ENCODE data around the gene ADGRB3.

ADGRB3 gene

DNA sequence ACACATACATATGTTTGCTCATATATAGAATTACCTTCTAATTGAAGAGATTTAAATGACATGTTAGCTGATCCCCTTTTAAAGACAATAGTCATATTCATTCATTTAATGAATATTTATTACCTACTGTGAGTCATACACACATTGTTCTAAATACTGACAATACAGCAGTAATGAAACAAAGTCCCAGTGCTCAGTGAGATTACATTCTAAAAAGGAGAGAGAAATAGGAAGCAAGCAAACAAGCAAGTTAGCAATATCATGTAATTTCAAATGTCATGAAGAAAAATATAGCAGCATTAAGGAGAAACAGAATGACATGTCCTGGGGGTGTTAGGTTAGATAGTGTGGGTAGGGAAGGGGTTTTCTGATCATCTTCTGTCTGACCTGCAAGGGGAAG is 136.3 kb downstream of the ADGRB3 start:
- DNase-seq, result no peak
- no peak for TF ChIP-seq EZH2 (optimal IDR thresholded peaks at IDR 0.05; ENCODE audit: low read depth, low read length)
- TF ChIP-seq EZH2phosphoT487 (IDR thresholded peaks at IDR 0.05; ENCODE audit: low read length), result no peak
- TF ChIP-seq, protein P1, sequence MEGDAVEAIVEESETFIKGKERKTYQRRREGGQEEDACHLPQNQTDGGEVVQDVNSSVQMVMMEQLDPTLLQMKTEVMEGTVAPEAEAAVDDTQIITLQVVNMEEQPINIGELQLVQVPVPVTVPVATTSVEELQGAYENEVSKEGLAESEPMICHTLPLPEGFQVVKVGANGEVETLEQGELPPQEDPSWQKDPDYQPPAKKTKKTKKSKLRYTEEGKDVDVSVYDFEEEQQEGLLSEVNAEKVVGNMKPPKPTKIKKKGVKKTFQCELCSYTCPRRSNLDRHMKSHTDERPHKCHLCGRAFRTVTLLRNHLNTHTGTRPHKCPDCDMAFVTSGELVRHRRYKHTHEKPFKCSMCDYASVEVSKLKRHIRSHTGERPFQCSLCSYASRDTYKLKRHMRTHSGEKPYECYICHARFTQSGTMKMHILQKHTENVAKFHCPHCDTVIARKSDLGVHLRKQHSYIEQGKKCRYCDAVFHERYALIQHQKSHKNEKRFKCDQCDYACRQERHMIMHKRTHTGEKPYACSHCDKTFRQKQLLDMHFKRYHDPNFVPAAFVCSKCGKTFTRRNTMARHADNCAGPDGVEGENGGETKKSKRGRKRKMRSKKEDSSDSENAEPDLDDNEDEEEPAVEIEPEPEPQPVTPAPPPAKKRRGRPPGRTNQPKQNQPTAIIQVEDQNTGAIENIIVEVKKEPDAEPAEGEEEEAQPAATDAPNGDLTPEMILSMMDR (IDR thresholded peaks at IDR 0.05; ENCODE audit: low read length), result no peak

DNA sequence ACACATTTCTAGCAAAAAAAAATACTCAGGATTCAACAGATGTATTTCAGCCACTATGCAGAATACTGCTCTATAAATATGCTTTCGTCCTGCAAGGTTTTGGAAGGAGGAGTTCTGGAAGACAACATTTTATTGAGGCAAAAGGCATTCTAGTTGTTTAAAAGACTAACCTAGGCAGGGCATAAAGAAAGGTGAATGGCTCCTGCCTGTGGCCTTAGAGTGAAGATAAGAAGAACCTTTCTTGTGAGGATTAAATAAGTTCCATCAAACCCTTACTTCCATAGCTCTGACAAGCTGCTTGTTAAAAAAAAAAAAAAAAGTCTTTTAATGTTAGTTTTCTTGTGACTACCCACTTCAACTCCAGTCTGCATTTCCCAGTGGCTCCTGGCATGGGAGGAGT is 139.8 kb downstream of the ADGRB3 start:
- no peaks in the 10 kb centered on the region for H3K9me2 ChIP-seq (replicated peaks; ENCODE audit: insufficient read depth, low read length)
- TF ChIP-seq EZH2 (optimal IDR thresholded peaks at IDR 0.05; ENCODE audit: low read depth, low read length), result no peak
- TF ChIP-seq, protein P1 (IDR thresholded peaks at IDR 0.05; ENCODE audit: low read length), result no peak
- TF ChIP-seq EZH2phosphoT487 (IDR thresholded peaks at IDR 0.05; ENCODE audit: low read length), result no peak
- H3K27ac ChIP-seq (ENCODE audit: low read length), result no peak overlapping the region
- no peaks in the 10 kb centered on the region for H3K36me3 ChIP-seq (replicated peaks; ENCODE audit: insufficient read depth, low read length)
- H3K27me3 ChIP-seq (replicated peaks; ENCODE audit: insufficient read depth, low read length), result no peaks in the 10 kb centered on the region
- no peak overlapping the region for H3K9ac ChIP-seq (ENCODE audit: low read length)
- H2AFZ ChIP-seq (ENCODE audit: low read length), result no peak overlapping the region
- no peaks in the 10 kb centered on the region for H3K9me3 ChIP-seq (replicated peaks; ENCODE audit: insufficient read depth, low read length)
- DNase-seq, result no peak
- H3K79me2 ChIP-seq (ENCODE audit: low read length), result no peaks in the 10 kb centered on the region
- H3F3A ChIP-seq (ENCODE audit: insufficient read depth, low read length), result no peaks in the 10 kb centered on the region
- no peaks in the 10 kb centered on the region for H4K20me1 ChIP-seq (ENCODE audit: insufficient read depth, low read length)
- no peak overlapping the region for H3K4me3 ChIP-seq (ENCODE audit: low read length)
- H3K4me2 ChIP-seq (ENCODE audit: low read depth, low read length), result no peak overlapping the region
- H3K4me1 ChIP-seq (ENCODE audit: low read length), result no peaks in the 10 kb centered on the region

More for the DNA sequence above, 136.3 kb downstream of the ADGRB3 start:
- Histone ChIP-seq H3K27ac (ENCODE audit: low read length) (no peak overlapping the region), H3K4me3 (ENCODE audit: low read length) (no peak overlapping the region), H3K9me3 (replicated peaks; ENCODE audit: insufficient read depth, low read length) (no peaks in the 10 kb centered on the region), H3K9me2 (replicated peaks; ENCODE audit: insufficient read depth, low read length) (no peaks in the 10 kb centered on the region), H3K27me3 (replicated peaks; ENCODE audit: insufficient read depth, low read length) (no peaks in the 10 kb centered on the region), H3F3A (ENCODE audit: insufficient read depth, low read length) (no peaks in the 10 kb centered on the region), H3K79me2 (ENCODE audit: low read length) (no peaks in the 10 kb centered on the region), H3K4me2 (ENCODE audit: low read depth, low read length) (no peak overlapping the region), H3K4me1 (ENCODE audit: low read length) (no peaks in the 10 kb centered on the region), H3K9ac (ENCODE audit: low read length) (no peak overlapping the region), H4K20me1 (ENCODE audit: insufficient read depth, low read length) (no peaks in the 10 kb centered on the region), H3K36me3 (replicated peaks; ENCODE audit: insufficient read depth, low read length) (no peaks in the 10 kb centered on the region), H2AFZ (ENCODE audit: low read length) (no peak overlapping the region)

DNA sequence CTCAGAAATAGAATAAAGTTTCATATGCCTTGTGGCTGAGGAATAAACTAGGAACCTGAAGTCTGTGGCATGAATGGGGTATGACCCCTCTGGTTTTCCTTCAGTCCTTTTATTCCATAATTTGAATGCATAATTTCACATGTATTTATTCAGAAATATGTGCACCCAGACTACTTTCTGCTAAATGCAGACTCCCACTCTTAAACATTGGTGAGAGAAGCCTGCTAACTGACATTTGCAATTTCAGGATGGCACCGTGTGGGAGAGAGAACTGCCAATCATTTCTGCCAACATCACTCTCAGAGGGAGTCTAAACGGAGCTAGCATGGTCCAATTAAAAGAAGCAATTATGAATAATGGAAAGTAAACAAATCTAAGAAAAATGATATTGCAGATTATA is 141.3 kb downstream of the ADGRB3 start:
- H3K27me3 ChIP-seq (replicated peaks; ENCODE audit: insufficient read depth, low read length), result no peaks in the 10 kb centered on the region
- no peak for TF ChIP-seq EZH2phosphoT487 (IDR thresholded peaks at IDR 0.05; ENCODE audit: low read length)
- TF ChIP-seq, protein P1 (IDR thresholded peaks at IDR 0.05; ENCODE audit: low read length), result no peak
- no peak for TF ChIP-seq EZH2 (optimal IDR thresholded peaks at IDR 0.05; ENCODE audit: low read depth, low read length)
- H3K4me3 ChIP-seq (ENCODE audit: low read length), result no peak overlapping the region
- DNase-seq, result no peak
- no peaks in the 10 kb centered on the region for H3K79me2 ChIP-seq (ENCODE audit: low read length)
- no peaks in the 10 kb centered on the region for H4K20me1 ChIP-seq (ENCODE audit: insufficient read depth, low read length)
- H3K9me3 ChIP-seq (replicated peaks; ENCODE audit: insufficient read depth, low read length), result no peaks in the 10 kb centered on the region
- no peak overlapping the region for H3K27ac ChIP-seq (ENCODE audit: low read length)
- H3K4me2 ChIP-seq (ENCODE audit: low read depth, low read length), result no peak overlapping the region
- H3K9me2 ChIP-seq (replicated peaks; ENCODE audit: insufficient read depth, low read length), result no peaks in the 10 kb centered on the region
- H3K36me3 ChIP-seq (replicated peaks; ENCODE audit: insufficient read depth, low read length), result no peaks in the 10 kb centered on the region
- no peak overlapping the region for H3K9ac ChIP-seq (ENCODE audit: low read length)
- no peaks in the 10 kb centered on the region for H3K4me1 ChIP-seq (ENCODE audit: low read length)
- H2AFZ ChIP-seq (ENCODE audit: low read length), result no peak overlapping the region
- H3F3A ChIP-seq (ENCODE audit: insufficient read depth, low read length), result no peaks in the 10 kb centered on the region
